Measurements from ENCODE around the gene ABHD12.

The ABHD12 gene

DNA sequence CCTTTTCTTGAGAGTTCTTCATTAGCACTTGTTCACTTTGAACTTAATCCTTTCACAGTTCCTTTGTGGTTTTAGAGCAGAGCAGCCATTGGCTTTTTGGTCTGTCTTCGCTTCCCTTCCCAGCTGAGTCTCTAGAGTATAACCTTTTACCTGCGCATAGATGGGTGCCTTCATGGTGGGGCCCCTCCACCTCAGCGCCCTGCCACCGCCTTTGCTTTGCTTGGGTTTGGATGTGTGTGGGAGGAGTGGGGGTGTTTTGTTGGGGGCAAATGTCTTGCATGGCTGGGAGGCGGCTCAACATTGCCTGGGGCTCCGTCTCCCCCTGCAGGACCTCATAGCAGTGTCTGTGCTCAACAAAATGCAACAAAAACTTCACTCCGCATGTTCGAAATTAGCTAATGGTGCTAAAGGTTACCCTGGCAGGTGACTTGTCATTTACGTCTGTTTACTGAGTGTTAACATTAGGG lies 130.8 kb downstream of the ABHD12 start:
- Histone ChIP-seq H3K4me1 (ENCODE audit: control insufficient read depth, insufficient read depth, low read length, poor library complexity, severe bottlenecking) (no peaks in the 10 kb centered on the region), H3K27ac (ENCODE audit: low read depth, low read length, severe bottlenecking) (no peak overlapping the region), H3K36me3 (ENCODE audit: control insufficient read depth, insufficient read depth, low read length) (peaks cover 57% of the 10 kb centered on the region), H3K4me3 (ENCODE audit: extremely low read depth, insufficient read depth, low read length, poor library complexity, severe bottlenecking) (no peak overlapping the region), H3K9me3 (ENCODE audit: control insufficient read depth, low read length) (no peaks in the 10 kb centered on the region)
- 96 to 97% methylated on average over 6 of the region's 9 CpGs for WGBS, 2 experiments (ENCODE audit: insufficient coverage in 2 of 2)

DNA sequence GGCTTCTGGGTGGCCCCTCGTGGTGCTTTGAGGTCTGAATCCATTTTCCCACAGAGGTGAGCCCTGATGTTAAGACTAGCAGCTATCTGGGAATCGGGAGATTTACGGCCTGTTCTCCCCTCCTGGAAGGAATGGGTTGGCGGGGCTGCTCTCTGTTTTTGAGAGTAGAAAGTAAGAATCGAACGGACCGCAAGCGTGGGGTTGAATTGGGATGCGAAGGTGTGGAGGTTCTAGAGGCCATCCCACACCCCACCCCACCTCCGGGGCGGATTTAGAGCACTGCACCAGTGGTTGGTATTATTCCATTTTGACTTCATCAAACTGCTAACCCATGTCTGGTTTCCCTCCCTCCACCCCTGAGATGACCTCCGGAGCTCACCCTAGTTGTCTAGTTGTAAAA lies 131.3 kb downstream of the ABHD12 start:
- Histone ChIP-seq H3K4me1 (ENCODE audit: control insufficient read depth, insufficient read depth, low read length, poor library complexity, severe bottlenecking) (no peaks in the 10 kb centered on the region), H3K4me3 (ENCODE audit: extremely low read depth, insufficient read depth, low read length, poor library complexity, severe bottlenecking) (no peak overlapping the region), H3K27ac (ENCODE audit: low read depth, low read length, severe bottlenecking) (no peak overlapping the region), H3K9me3 (ENCODE audit: control insufficient read depth, low read length) (no peaks in the 10 kb centered on the region), H3K36me3 (ENCODE audit: control insufficient read depth, insufficient read depth, low read length) (peaks cover 57% of the 10 kb centered on the region)
- 89 to 100% methylated on average over 1 to 6 of the region's 12 CpGs for WGBS, 2 experiments (ENCODE audit: insufficient coverage in 2 of 2)

DNA sequence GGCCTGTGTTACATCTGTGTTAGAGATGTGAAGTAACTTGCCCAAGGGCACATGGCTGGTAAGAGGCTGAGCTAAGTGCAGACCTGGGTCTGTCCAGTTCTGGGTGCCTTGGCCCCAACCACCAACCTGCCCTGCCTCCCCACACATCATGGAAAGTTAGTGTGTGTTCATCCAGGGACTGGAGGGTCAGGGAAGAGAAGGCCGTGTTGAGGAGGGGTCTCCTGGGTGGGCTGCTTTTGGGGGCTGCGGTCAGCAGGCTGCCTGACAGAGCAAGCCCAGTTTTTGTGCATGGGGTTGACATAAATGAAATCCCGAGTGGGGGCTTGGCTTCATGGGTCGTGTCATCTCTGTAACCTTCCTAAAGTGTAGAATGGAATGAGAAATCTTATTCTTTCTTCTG lies 131.8 kb downstream of the ABHD12 start:
- Histone ChIP-seq H3K4me1 (ENCODE audit: control insufficient read depth, insufficient read depth, low read length, poor library complexity, severe bottlenecking) (no peaks in the 10 kb centered on the region), H3K36me3 (ENCODE audit: control insufficient read depth, insufficient read depth, low read length) (peaks cover 57% of the 10 kb centered on the region), H3K27ac (ENCODE audit: low read depth, low read length, severe bottlenecking) (no peak overlapping the region), H3K9me3 (ENCODE audit: control insufficient read depth, low read length) (no peaks in the 10 kb centered on the region), H3K4me3 (ENCODE audit: extremely low read depth, insufficient read depth, low read length, poor library complexity, severe bottlenecking) (no peak overlapping the region)
- 73 to 80% methylated on average over 3 of the region's 4 CpGs for WGBS, 2 experiments (ENCODE audit: insufficient coverage in 2 of 2)

DNA sequence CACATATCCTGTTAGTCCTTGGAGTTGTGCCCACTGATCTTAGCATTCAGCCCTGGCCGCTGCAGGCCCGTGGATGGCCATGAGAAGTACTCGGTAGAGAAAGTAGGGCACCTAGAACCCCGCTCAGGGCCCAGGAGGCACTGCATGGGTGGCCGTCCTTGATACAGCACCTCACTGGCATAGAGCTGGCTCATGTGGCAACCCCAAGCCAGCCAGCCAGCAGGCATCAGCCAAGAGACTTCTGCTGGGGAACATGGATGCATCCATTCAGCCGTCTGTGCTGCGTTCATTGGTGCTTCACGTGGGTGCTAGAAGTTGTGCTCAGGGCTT lies 132.2 kb downstream of the ABHD12 start:
- Histone ChIP-seq H3K27ac (ENCODE audit: low read depth, low read length, severe bottlenecking) (no peak overlapping the region), H3K9me3 (ENCODE audit: control insufficient read depth, low read length) (no peaks in the 10 kb centered on the region), H3K4me3 (ENCODE audit: extremely low read depth, insufficient read depth, low read length, poor library complexity, severe bottlenecking) (no peak overlapping the region), H3K4me1 (ENCODE audit: control insufficient read depth, insufficient read depth, low read length, poor library complexity, severe bottlenecking) (no peaks in the 10 kb centered on the region), H3K36me3 (ENCODE audit: control insufficient read depth, insufficient read depth, low read length) (peaks cover 61% of the 10 kb centered on the region)
- WGBS, 2 experiments (ENCODE audit: insufficient coverage in 2 of 2): 86 to 95% methylated on average over 7 to 8 of the region's 8 CpGs

DNA sequence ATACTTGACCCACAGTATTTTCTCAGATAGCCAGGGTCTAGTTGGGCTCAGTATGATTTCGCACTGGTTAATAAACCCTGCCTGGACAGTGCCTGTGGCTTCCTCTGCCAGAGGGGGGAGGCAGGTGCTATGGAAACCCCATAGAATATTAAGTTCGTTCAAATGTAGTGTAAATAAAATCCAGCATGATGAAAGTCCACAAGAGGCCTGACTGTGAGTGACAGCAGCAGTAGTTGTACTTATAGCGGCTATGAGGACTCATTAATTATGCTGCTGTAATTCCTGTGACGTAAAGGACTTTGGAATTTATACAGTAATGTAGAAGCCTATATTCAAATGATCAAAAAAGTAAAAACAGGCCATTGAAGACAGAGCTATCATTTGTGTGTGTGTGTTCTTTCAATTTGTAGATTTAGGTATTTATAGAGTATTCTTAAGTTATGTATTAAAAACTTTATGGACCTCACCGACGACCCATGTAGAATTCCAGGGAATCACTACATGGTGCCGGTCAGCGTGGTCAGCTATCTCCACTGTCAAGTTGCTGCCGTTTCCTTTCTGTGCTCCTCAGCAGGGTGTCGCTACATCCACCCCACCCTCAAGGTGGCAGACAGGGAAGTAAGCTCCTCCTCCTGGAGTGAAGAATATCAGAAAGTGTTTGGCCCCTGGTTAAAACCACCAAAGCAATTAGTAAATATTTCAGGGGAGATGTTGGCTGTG lies 132.7 kb downstream of the ABHD12 start:
- Histone ChIP-seq H3K4me3 (ENCODE audit: extremely low read depth, insufficient read depth, low read length, poor library complexity, severe bottlenecking) (no peak overlapping the region), H3K4me1 (ENCODE audit: control insufficient read depth, insufficient read depth, low read length, poor library complexity, severe bottlenecking) (peaks cover 2% of the 10 kb centered on the region), H3K9me3 (ENCODE audit: control insufficient read depth, low read length) (no peaks in the 10 kb centered on the region), H3K27ac (ENCODE audit: low read depth, low read length, severe bottlenecking) (no peak overlapping the region), H3K36me3 (ENCODE audit: control insufficient read depth, insufficient read depth, low read length) (peaks cover 66% of the 10 kb centered on the region)
- 89 to 97% methylated on average over 5 to 7 of the region's 10 CpGs for WGBS, 2 experiments (ENCODE audit: insufficient coverage in 2 of 2)

DNA sequence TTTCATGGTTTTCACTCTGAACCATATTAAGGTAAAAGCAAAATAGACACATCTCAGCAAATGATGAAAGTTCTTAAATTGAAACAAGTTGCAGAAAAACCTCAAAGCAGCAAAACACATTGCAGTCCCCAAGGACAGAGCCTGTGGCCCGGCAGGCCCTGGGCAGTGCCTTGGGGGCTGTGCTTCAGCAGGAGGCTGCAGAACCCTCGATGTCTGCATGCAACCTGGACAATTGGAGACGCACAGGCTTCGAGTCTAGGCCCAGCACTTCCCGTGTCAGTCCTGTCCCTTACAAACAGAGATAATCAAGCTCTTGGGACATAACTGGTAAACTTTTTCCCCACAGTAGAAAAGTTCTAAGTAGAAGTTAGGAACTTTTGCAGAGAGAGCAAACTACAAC lies 133.5 kb downstream of the ABHD12 start:
- 80 to 94% methylated on average over 2 to 4 of the region's 5 CpGs for WGBS, 2 experiments (ENCODE audit: insufficient coverage in 2 of 2)
- Histone ChIP-seq H3K4me3 (ENCODE audit: extremely low read depth, insufficient read depth, low read length, poor library complexity, severe bottlenecking) (no peak overlapping the region), H3K36me3 (ENCODE audit: control insufficient read depth, insufficient read depth, low read length) (peaks cover 74% of the 10 kb centered on the region)

DNA sequence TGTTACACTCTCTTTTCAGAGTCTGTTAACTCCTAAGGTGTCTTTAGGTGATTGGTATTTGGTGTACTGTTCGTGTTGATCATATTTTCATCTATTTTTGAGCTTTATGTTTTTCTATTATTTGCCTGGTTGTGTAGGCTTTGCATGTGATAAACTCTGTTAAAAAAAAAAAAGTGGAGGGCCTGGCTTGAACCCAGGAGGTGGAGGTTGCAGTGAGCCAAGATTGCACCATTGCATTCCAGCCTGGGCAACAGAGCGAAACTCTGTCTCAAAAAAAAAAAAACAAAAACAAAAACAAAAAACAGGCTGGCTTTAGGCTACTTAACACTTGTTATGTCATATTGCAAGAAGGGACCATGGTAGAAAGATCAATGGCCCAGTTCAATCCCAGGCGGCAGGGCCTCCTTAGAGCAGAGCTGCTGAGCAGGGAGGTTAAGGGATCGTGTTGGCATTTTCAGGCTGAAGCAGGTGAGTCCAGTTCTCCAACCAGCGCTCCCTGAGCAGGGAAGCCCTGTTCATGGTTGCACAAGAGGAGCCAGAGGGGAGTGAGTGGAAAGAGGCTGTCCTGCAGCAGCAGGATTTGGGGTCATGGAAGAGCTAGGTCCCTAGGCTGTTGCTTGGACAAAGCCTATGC lies 134.3 kb downstream of the ABHD12 start:
- Histone ChIP-seq H3K27ac (ENCODE audit: low read depth, low read length, severe bottlenecking) (no peak overlapping the region), H3K4me3 (ENCODE audit: extremely low read depth, insufficient read depth, low read length, poor library complexity, severe bottlenecking) (no peak overlapping the region), H3K4me1 (ENCODE audit: control insufficient read depth, insufficient read depth, low read length, poor library complexity, severe bottlenecking) (peaks cover 10% of the 10 kb centered on the region), H3K9me3 (ENCODE audit: control insufficient read depth, low read length) (no peaks in the 10 kb centered on the region), H3K36me3 (ENCODE audit: control insufficient read depth, insufficient read depth, low read length) (peaks cover 75% of the 10 kb centered on the region)
- 93 to 95% methylated on average over 3 of the region's 5 CpGs for WGBS, 2 experiments (ENCODE audit: insufficient coverage in 2 of 2)

More for the DNA sequence above, 133.5 kb downstream of the ABHD12 start:
- no peaks in the 10 kb centered on the region for H3K9me3 ChIP-seq (ENCODE audit: control insufficient read depth, low read length)
- H3K4me1 ChIP-seq (ENCODE audit: control insufficient read depth, insufficient read depth, low read length, poor library complexity, severe bottlenecking): peaks cover 10% of the 10 kb centered on the region
- H3K27ac ChIP-seq (ENCODE audit: low read depth, low read length, severe bottlenecking): no peak overlapping the region

DNA sequence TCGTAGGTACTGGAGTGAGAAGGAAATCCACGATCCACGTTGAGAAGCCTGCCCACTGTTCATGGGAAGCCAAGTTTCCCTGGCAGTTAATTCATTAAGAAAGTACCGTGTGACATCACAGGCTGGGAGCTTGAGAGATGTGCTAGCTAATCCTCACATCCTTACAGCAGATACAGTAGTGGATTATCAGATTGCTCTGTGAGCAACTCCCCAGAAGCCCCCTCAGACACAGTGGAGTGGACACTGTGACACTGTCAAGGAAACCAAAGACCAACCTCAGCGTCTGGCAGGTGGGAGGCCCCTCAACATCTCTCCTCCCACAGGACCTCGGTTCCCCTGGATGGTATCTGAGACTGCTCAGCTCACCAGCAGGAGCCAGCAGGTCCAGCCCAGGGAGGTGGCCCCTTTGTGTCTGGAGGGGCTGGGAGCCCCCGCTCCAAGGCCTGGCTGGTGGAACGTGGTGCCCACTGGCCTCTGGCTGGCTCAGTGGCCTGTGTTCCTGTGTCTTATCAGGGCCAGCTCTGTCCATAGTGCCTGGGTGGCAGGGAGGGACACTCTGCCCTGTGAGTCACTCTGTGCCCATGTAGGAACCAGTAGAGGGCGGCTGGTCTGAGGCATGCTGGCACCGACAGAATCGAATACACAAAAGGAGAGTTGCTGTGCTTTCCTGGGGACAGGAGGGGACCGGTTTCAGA lies 135.5 kb downstream of the ABHD12 start:
- Histone ChIP-seq H3K27ac (ENCODE audit: low read depth, low read length, severe bottlenecking) (peak overlapping the region; percentile 42), H3K9me3 (ENCODE audit: control insufficient read depth, low read length) (no peaks in the 10 kb centered on the region), H3K4me3 (ENCODE audit: extremely low read depth, insufficient read depth, low read length, poor library complexity, severe bottlenecking) (no peak overlapping the region), H3K36me3 (ENCODE audit: control insufficient read depth, insufficient read depth, low read length) (peaks cover 68% of the 10 kb centered on the region), H3K4me1 (ENCODE audit: control insufficient read depth, insufficient read depth, low read length, poor library complexity, severe bottlenecking) (peaks cover 16% of the 10 kb centered on the region)
- 93 to 94% methylated on average over 9 to 10 of the region's 12 CpGs for WGBS, 2 experiments (ENCODE audit: insufficient coverage in 2 of 2)

DNA sequence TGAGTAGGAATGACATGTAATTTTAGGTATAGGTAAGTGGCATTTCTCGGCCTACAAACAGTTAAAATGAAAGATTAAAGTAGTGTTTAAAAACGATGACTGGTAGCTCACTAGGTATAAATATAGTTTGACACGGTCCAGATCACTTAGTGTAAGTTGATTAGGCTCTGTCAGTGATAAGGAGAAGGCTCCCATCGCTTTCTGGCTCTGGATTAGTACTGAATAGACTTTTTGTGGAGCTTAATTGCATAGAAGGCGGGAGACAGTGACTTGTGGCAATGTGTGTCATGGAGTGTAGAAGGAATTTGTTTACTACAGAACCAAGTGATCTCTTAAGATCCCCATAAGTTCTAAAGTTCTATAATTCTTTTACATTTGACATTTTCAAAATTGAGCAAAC lies 136.1 kb downstream of the ABHD12 start:
- peaks cover 65% of the 10 kb centered on the region for H3K36me3 ChIP-seq (ENCODE audit: control insufficient read depth, insufficient read depth, low read length)
- H3K4me3 ChIP-seq (ENCODE audit: extremely low read depth, insufficient read depth, low read length, poor library complexity, severe bottlenecking): no peak overlapping the region
- peaks cover 20% of the 10 kb centered on the region for H3K4me1 ChIP-seq (ENCODE audit: control insufficient read depth, insufficient read depth, low read length, poor library complexity, severe bottlenecking)
- no peaks in the 10 kb centered on the region for H3K9me3 ChIP-seq (ENCODE audit: control insufficient read depth, low read length)
- peak overlapping the region; percentile 11 for H3K27ac ChIP-seq (ENCODE audit: low read depth, low read length, severe bottlenecking)
- WGBS, 2 experiments (ENCODE audit: insufficient coverage in 2 of 2): 81 to 85% methylated on average over 4 of the region's 5 CpGs

DNA sequence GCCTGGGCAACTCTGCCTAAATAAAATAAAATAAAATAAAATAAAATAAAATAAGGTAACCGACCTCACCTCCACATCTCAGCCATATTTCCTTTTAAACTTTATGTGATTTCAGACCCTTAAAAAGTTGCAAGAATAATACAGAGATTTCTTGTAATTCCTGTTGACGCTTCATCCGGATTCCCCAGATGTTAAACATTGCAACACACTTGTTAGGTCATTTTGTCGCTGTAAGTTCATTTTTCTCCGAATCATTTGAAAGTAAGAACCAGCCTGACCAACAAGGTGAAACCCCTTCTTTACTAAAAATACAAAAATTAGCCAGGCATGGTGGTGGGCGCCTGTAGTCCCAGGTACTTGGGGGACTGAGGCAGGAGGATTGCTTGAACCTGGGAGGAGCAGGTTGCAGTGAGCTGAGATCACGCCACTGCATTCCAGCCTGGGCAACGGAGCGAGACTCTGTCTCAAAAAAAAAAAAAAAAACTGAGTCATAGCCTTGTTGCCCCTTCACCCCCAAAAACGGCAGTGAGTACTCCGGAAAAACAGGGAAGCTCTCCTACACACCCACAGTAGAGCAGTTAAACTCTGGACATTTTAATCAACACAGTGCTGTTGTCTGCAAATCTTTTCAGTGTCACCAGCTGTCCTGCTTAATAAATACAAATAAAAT lies 136.9 kb downstream of the ABHD12 start:
- no peak overlapping the region for H3K4me3 ChIP-seq (ENCODE audit: extremely low read depth, insufficient read depth, low read length, poor library complexity, severe bottlenecking)
- peaks cover 20% of the 10 kb centered on the region for H3K4me1 ChIP-seq (ENCODE audit: control insufficient read depth, insufficient read depth, low read length, poor library complexity, severe bottlenecking)
- no peak overlapping the region for H3K27ac ChIP-seq (ENCODE audit: low read depth, low read length, severe bottlenecking)
- no peaks in the 10 kb centered on the region for H3K9me3 ChIP-seq (ENCODE audit: control insufficient read depth, low read length)
- H3K36me3 ChIP-seq (ENCODE audit: control insufficient read depth, insufficient read depth, low read length): peaks cover 56% of the 10 kb centered on the region
- WGBS, 2 experiments (ENCODE audit: insufficient coverage in 2 of 2): 91 to 93% methylated on average over 6 to 9 of the region's 11 CpGs

All from mesodermal cell (in vitro differentiated cells).